MCF 10A (cell line): ENCODE measurements around the gene LAMP1. TPM values are rescaled to one million over a fixed set of nuclear protein-coding genes. Genes with fewer than 3 reads are reported as not detected.

Experiments used
- BruUV-seq: library from RNA; stranded (reverse); fragments of 400-500 nt; replicated peaks from 2 replicates; lab custom pipeline; 2021; lab: Mats Ljungman, UMichigan
- CTCF ChIA-PET: fragments of 300-600 bp; sonication (Branson Sonifier 250); formaldehyde crosslinking; extraction: SDS; loops from one replicate; lab custom pipeline; 2021; ENCODE audit warnings: antibody characterized with exemption, inconsistent platforms; lab: Yijun Ruan, JAX
- POLR2A ChIA-PET: fragments of 300-600, 350-650 bp; sonication (Branson Sonifier 250); formaldehyde crosslinking; extraction: SDS; loops from one replicate; lab custom pipeline; 2020; ENCODE audit warnings: antibody characterized with exemption, inconsistent platforms; lab: Yijun Ruan, JAX
- DNase-seq: peaks from one replicate; pipeline ENCODE4 v3.0.0-alpha.2; 2018; ENCODE audit not compliant: unreplicated experiment
- H3K27ac Mint-ChIP-seq: one replicate; pipeline ENCODE4 v1.8.0; 2022; ENCODE audit warnings: mild to moderate bottlenecking, low read depth, mixed read lengths; ENCODE audit not compliant: unreplicated experiment
- H3K27me3 Mint-ChIP-seq: one replicate; pipeline ENCODE4 v1.8.0; 2022; ENCODE audit warnings: mixed read lengths; ENCODE audit not compliant: insufficient read depth, unreplicated experiment
- H3K36me3 Mint-ChIP-seq: one replicate; pipeline ENCODE4 v1.8.0; 2022; ENCODE audit warnings: mild to moderate bottlenecking, moderate library complexity, mixed read lengths; ENCODE audit not compliant: insufficient read depth, unreplicated experiment
- H3K4me1 Mint-ChIP-seq: one replicate; pipeline ENCODE4 v1.8.0; 2022; ENCODE audit warnings: mixed read lengths; ENCODE audit not compliant: insufficient read depth, unreplicated experiment
- H3K4me3 Mint-ChIP-seq: one replicate; pipeline ENCODE4 v1.8.0; 2022; ENCODE audit warnings: mild to moderate bottlenecking, moderate library complexity, mixed read lengths; ENCODE audit not compliant: unreplicated experiment
- H3K9me3 Mint-ChIP-seq: one replicate; pipeline ENCODE4 v1.8.0; 2022; ENCODE audit warnings: mixed read lengths; ENCODE audit not compliant: unreplicated experiment
- CTCF ChIP-seq: fragments of 200-600 bp; IDR thresholded peaks from one replicate; pipeline ENCODE4 v1.8.0; 2022; ENCODE audit warnings: antibody characterized with exemption, mild to moderate bottlenecking; ENCODE audit not compliant: unreplicated experiment
- intact Hi-C: fragments of 100-400 bp; cut with micrococcal nuclease; formaldehyde crosslinking; loops from 2 replicates; pipeline ENCODE4 v1.14.1; 2022
- total RNA-seq: library from RNA; stranded (reverse); gene quantifications from 2 replicates; pipeline ENCODE4 v1.2.3, GENCODE V29; 2022

The LAMP1 gene
- total RNA-seq, 1 experiment from 2014 or later: 150 TPM

- peaks cover 14% of the 10 kb centered on the region for H3K4me1 Mint-ChIP-seq
- intact Hi-C loops: no loop called here
- no peak for DNase-seq
- no peaks in the 10 kb centered on the region for H3K36me3 Mint-ChIP-seq
- H3K9me3 Mint-ChIP-seq: no peaks in the 10 kb centered on the region
- H3K27me3 Mint-ChIP-seq: peaks cover 30% of the 10 kb centered on the region
- TF ChIP-seq CTCF: no peak
- H3K4me3 Mint-ChIP-seq: no peak overlapping the region
- no TSS peak for BruUV-seq
- no peak overlapping the region for H3K27ac Mint-ChIP-seq
- POLR2A ChIA-PET: interaction anchor here (0.7 to 2.5 kb wide), 10 partner anchors 9 to 201 kb away, joined by 3 to 23 read pairs (median 3); partner anchors contain the start of genes CUL4A, DCUN1D2, LAMP1 and PCID2
- CTCF ChIA-PET: interaction anchor here (3.0 kb wide), 1 partner anchor 18 kb away, joined by 11 read pairs; no protein-coding TSS in a partner anchor
Measured at GRCh38 chr13:113288880-113289279, 8.2 kb upstream of the LAMP1 start.

- no TSS peak for BruUV-seq
- DNase-seq: no peak
- POLR2A ChIA-PET: interaction anchor here (0.7 to 1.4 kb wide), 2 partner anchors 18 to 459 kb away, joined by 4 to 7 read pairs; no protein-coding TSS in a partner anchor
- Mint-ChIP-seq H3K36me3 (no peaks in the 10 kb centered on the region), H3K27me3 (peaks cover 30% of the 10 kb centered on the region), H3K9me3 (no peaks in the 10 kb centered on the region), H3K4me3 (peak overlapping the region; percentile 19), H3K4me1 (peaks cover 14% of the 10 kb centered on the region), H3K27ac (no peak overlapping the region)
- intact Hi-C loops: loop anchor here (10.0 kb wide), 1 partner anchor 256 kb away; no protein-coding TSS in a partner anchor
- TF ChIP-seq CTCF: no peak
- CTCF ChIA-PET: no interaction called here
Measured at GRCh38 chr13:113291129-113291528, 5.9 kb upstream of the LAMP1 start.

GRCh38 chr13:113292021-113292862 lies 4.8 kb upstream of the LAMP1 start:
- Mint-ChIP-seq H3K4me1 (peaks cover 21% of the 10 kb centered on the region), H3K9me3 (no peaks in the 10 kb centered on the region), H3K4me3 (peak overlapping the region; percentile 62), H3K27me3 (peaks cover 30% of the 10 kb centered on the region), H3K36me3 (peaks cover 7% of the 10 kb centered on the region), H3K27ac (peak overlapping the region; percentile 59)
- ChIA-PET POLR2A (interaction anchor here (1.4 kb wide), 1 partner anchor 20 kb away, joined by 7 read pairs; no protein-coding TSS in a partner anchor), CTCF (interaction anchor here (0.5 to 1.2 kb wide), 2 partner anchors 15 to 46 kb away, joined by 3 read pairs; no protein-coding TSS in a partner anchor)
- DNase-seq: no peak
- no peak for TF ChIP-seq CTCF
- BruUV-seq: no TSS peak
- intact Hi-C loops: loop anchor here (10.0 kb wide), 1 partner anchor 257 kb away; no protein-coding TSS in a partner anchor

GRCh38 chr13:113293686-113294085 lies 3.4 kb upstream of the LAMP1 start:
- Mint-ChIP-seq H3K4me3 (no peak overlapping the region), H3K27ac (no peak overlapping the region), H3K9me3 (no peaks in the 10 kb centered on the region), H3K4me1 (peaks cover 24% of the 10 kb centered on the region), H3K27me3 (peaks cover 30% of the 10 kb centered on the region), H3K36me3 (peaks cover 14% of the 10 kb centered on the region)
- POLR2A ChIA-PET: no interaction called here
- BruUV-seq: no TSS peak
- intact Hi-C loops: loop anchor here (10.0 kb wide), 1 partner anchor 259 kb away; no protein-coding TSS in a partner anchor
- no peak for DNase-seq
- TF ChIP-seq CTCF: no peak
- CTCF ChIA-PET: interaction anchor here (0.7 kb wide), 1 partner anchor 500 kb away, joined by 3 read pairs; no protein-coding TSS in a partner anchor
